GM12875 (cell line): ENCODE results near the gene CST7.

ENCODE experiments used
- H3K4me3 ChIP-seq: one replicate; pipeline ENCODE4 v1.5.1; 2011; ENCODE audit warnings: low read depth, low read length, control low read depth
- CTCF ChIP-seq: IDR thresholded peaks from 2 replicates; pipeline ENCODE4 v1.5.1; 2011; ENCODE audit warnings: low read depth, mild to moderate bottlenecking, control low read depth, inconsistent platforms, low read length, moderate library complexity, borderline replicate concordance; ENCODE audit not compliant: insufficient read depth

The CST7 gene

GRCh38 chr20:24954151-24954550 lies 5.1 kb downstream of the CST7 start:
- no peak for TF ChIP-seq CTCF
- no peak overlapping the region for H3K4me3 ChIP-seq

GRCh38 chr20:24954566-24954965 lies 5.5 kb downstream of the CST7 start:
- TF ChIP-seq CTCF = no peak

GRCh38 chr20:24955045-24955444 lies 6.0 kb downstream of the CST7 start:
- no peak overlapping the region for H3K4me3 ChIP-seq
- TF ChIP-seq CTCF = no peak

More at GRCh38 chr20:24954566-24954965, 5.5 kb downstream of the CST7 start:
- H3K4me3 ChIP-seq = no peak overlapping the region

GRCh38 chr20:24956001-24956841 lies 7.2 kb downstream of the CST7 start:
- H3K4me3 ChIP-seq = no peak overlapping the region
- no peak for TF ChIP-seq CTCF

GRCh38 chr20:24957326-24958016 lies 8.4 kb downstream of the CST7 start:
- TF ChIP-seq CTCF = no peak
- H3K4me3 ChIP-seq = no peak overlapping the region

GRCh38 chr20:24958506-24959385 lies 9.7 kb downstream of the CST7 start:
- H3K4me3 ChIP-seq = no peak overlapping the region
- no peak for TF ChIP-seq CTCF
